Liver (tissue), 9 donors: ENCODE data around the gene COLEC12. TPM values are rescaled to one million over a fixed set of nuclear protein-coding genes. Genes with fewer than 3 reads are reported as not detected.

Experiments
- DNase-seq: peaks from one replicate; pipeline ENCODE4 v3.0.0-alpha.2; 2017; ENCODE audit warnings: low spot score
- H3K27ac ChIP-seq, 2 donors: one replicate each; pipeline ENCODE4 v1.7.0; 2013; ENCODE audit warnings: inconsistent platforms in 2 of 2, low read length in 2 of 2, control low read depth in 1 of 2, low read depth in 1 of 2, mild to moderate bottlenecking in 1 of 2
- H3K27me3 ChIP-seq, 4 donors: one replicate each; pipeline versions ENCODE4 v1.6.1 to v1.7.0; 2013; ENCODE audit warnings: low read length in 3 of 4, inconsistent platforms in 1 of 4, mild to moderate bottlenecking in 1 of 4, moderate library complexity in 1 of 4; ENCODE audit not compliant: control insufficient read depth in 4 of 4, insufficient read depth in 4 of 4
- H3K36me3 ChIP-seq, 4 donors: one replicate each; pipeline versions ENCODE4 v1.6.1 to v1.7.0; 2013; ENCODE audit warnings: low read length in 3 of 4, mild to moderate bottlenecking in 3 of 4, low read depth in 1 of 4, moderate library complexity in 1 of 4; ENCODE audit not compliant: control insufficient read depth in 4 of 4, insufficient read depth in 3 of 4
- H3K4me1 ChIP-seq, 4 donors: one replicate each; pipeline versions ENCODE4 v1.6.1 to v1.7.0; 2013; ENCODE audit warnings: low read length in 3 of 4, mild to moderate bottlenecking in 3 of 4, moderate library complexity in 1 of 4; ENCODE audit not compliant: control insufficient read depth in 4 of 4, insufficient read depth in 4 of 4
- H3K4me3 ChIP-seq, 3 donors: one replicate each; pipeline versions ENCODE4 v1.6.1 to v1.7.0; 2013; ENCODE audit warnings: low read length in 3 of 3, control low read depth in 1 of 3, low read depth in 1 of 3, mild to moderate bottlenecking in 1 of 3
- H3K9ac ChIP-seq, 2 donors: one replicate each; pipeline ENCODE4 v1.7.0; 2013; ENCODE audit warnings: low read length in 2 of 2, mild to moderate bottlenecking in 2 of 2, moderate library complexity in 2 of 2, control low read depth in 1 of 2, low read depth in 1 of 2
- H3K9me3 ChIP-seq, 4 donors: one replicate each; pipeline versions ENCODE4 v1.6.1 to v1.7.0; 2013; ENCODE audit warnings: low read length in 3 of 4; ENCODE audit not compliant: control insufficient read depth in 4 of 4
- ATF3 ChIP-seq: IDR thresholded peaks from 2 replicates; pipeline ENCODE4 v1.6.1; 2016; ENCODE audit warnings: antibody characterized with exemption
- CTCF ChIP-seq: fragments of 150-350 bp; IDR thresholded peaks from 2 replicates; pipeline ENCODE4 v1.5.1; 2017; ENCODE audit warnings: improper control_type of control experiment, low read depth, low read length; ENCODE audit not compliant: missing input control
- EGR1 ChIP-seq, 2 donors: IDR thresholded peaks; 2 replicates each; pipeline ENCODE4 v1.6.1; 2016 to 2018; ENCODE audit warnings: antibody characterized with exemption in 2 of 2, low read depth in 2 of 2
- FOXA2 ChIP-seq: IDR thresholded peaks from 2 replicates; pipeline ENCODE4 v1.6.1; 2016; ENCODE audit warnings: antibody characterized with exemption
- GABPA ChIP-seq, 2 donors: IDR thresholded peaks in 1 of 2; conservative IDR thresholded peaks in 1 of 2; 2 replicates each; pipeline ENCODE4 v1.6.1; 2016; ENCODE audit warnings: antibody characterized with exemption in 2 of 2, mild to moderate bottlenecking in 1 of 2, moderate library complexity in 1 of 2
- HNF4A ChIP-seq, 2 donors: conservative IDR thresholded peaks; 2 replicates each; pipeline ENCODE4 v1.6.1; 2016; ENCODE audit warnings: antibody characterized with exemption in 2 of 2, mild to moderate bottlenecking in 2 of 2
- HNF4G ChIP-seq: IDR thresholded peaks from 2 replicates; pipeline ENCODE4 v1.6.1; 2016; ENCODE audit warnings: antibody characterized with exemption
- MAX ChIP-seq: IDR thresholded peaks from 2 replicates; pipeline ENCODE4 v1.6.1; 2016; ENCODE audit warnings: antibody characterized with exemption
- NR2F2 ChIP-seq: IDR thresholded peaks from 2 replicates; pipeline ENCODE4 v1.6.1; 2016; ENCODE audit warnings: antibody characterized with exemption
- RAD21 ChIP-seq, 2 donors: IDR thresholded peaks; 2 replicates each; pipeline ENCODE4 v1.6.1; 2016; ENCODE audit warnings: antibody characterized with exemption in 2 of 2, mild to moderate bottlenecking in 2 of 2
- REST ChIP-seq: IDR thresholded peaks from 2 replicates; pipeline ENCODE4 v1.6.1; 2016; ENCODE audit warnings: antibody characterized with exemption, mild to moderate bottlenecking
- RXRA ChIP-seq, 2 donors: IDR thresholded peaks; 2 replicates each; pipeline ENCODE4 v1.6.1; 2017 to 2018; ENCODE audit warnings: antibody characterized with exemption in 2 of 2, mild to moderate bottlenecking in 1 of 2
- SP1 ChIP-seq: IDR thresholded peaks from 2 replicates; pipeline ENCODE4 v1.6.1; 2018; ENCODE audit warnings: antibody characterized with exemption, mild to moderate bottlenecking
- TAF1 ChIP-seq: conservative IDR thresholded peaks from 2 replicates; pipeline ENCODE4 v1.6.1; 2016; ENCODE audit warnings: antibody characterized with exemption, mild to moderate bottlenecking
- YY1 ChIP-seq: IDR thresholded peaks from 2 replicates; pipeline ENCODE4 v1.6.1; 2016; ENCODE audit warnings: antibody characterized with exemption, mild to moderate bottlenecking
- ZBTB33 ChIP-seq: IDR thresholded peaks from 2 replicates; pipeline ENCODE4 v1.6.1; 2016; ENCODE audit warnings: antibody characterized with exemption
- whole genome bisulfite sequencing: extraction: QIAGEN DNeasy Blood & Tissue Kit; methylation state at CpG from one replicate; pipeline ENCODE4 v1.1.7; 2013; 5-methylcytosine and 5-hydroxymethylcytosine counted together
- polyA plus RNA-seq, 2 donors: library from polyadenylated mRNA; stranded (reverse) in 1 of 2; unstranded in 1 of 2; fragments of 200-250 nt in 1 of 2; fragments of >200 nt in 1 of 2; fragmentation: Nextera tagmentation in 1 of 2; extraction: Ambion mirVana in 1 of 2; gene quantifications; one replicate each; pipeline versions ENCODE4 v1.2.1 to v1.2.3, GENCODE V29; 2013 to 2015
- total RNA-seq, 2 donors: library from RNA; depleted of rRNA; stranded (reverse); fragments of >200 nt; gene quantifications; one replicate each; pipeline ENCODE4 v1.2.3, GENCODE V29; 2014
- donor health status: healthy.
- donor health status: healthy.
- donor health status: healthy.
- donor health status: healthy.
- donor health status: healthy.

COLEC12 gene
- total and polyA plus RNA-seq, 4 donors = 0.03 to 1.6 (median 0.28) TPM

GRCh38 chr18:394987-395362, 105.5 kb downstream of the COLEC12 start:
- Histone ChIP-seq H3K4me3 (no peak overlapping the region), H3K4me1 (no peaks in the 10 kb centered on the region)

GRCh38 chr18:394262-394986, 106.1 kb downstream of the COLEC12 start:
- no peak overlapping the region for H3K4me3 ChIP-seq
- H3K27ac ChIP-seq = no peak overlapping the region
- DNase-seq = no peak
- 87% methylated on average over 6 of the region's 6 CpGs for WGBS
- H3K9me3 ChIP-seq = no peaks in the 10 kb centered on the region
- no peaks in the 10 kb centered on the region for H3K4me1 ChIP-seq
- H3K27me3 ChIP-seq = no peaks in the 10 kb centered on the region
- H3K9ac ChIP-seq = no peak overlapping the region
- H3K36me3 ChIP-seq = no peaks in the 10 kb centered on the region
- TF ChIP-seq TAF1 (no peak), RAD21 (IDR thresholded peaks at IDR 0.05) (no peak), SP1 (no peak), RXRA (IDR thresholded peaks at IDR 0.05) (no peak), REST (no peak), MAX (no peak), CTCF (no peak), HNF4G (no peak), EGR1 (IDR thresholded peaks at IDR 0.05; ENCODE audit: low read depth in 2 of 2) (no peak), ZBTB33 (no peak), YY1 (no peak), GABPA (IDR thresholded peaks at IDR 0.05 in 1 of 2, conservative IDR thresholded peaks at IDR 0.05 in 1 of 2) (no peak), ATF3 (no peak), HNF4A (conservative IDR thresholded peaks at IDR 0.05) (no peak), FOXA2 (no peak)

More at GRCh38 chr18:394987-395362, 105.5 kb downstream of the COLEC12 start:
- TF ChIP-seq NR2F2 = no peak
- Histone ChIP-seq H3K9me3 (no peaks in the 10 kb centered on the region), H3K27ac (no peak overlapping the region), H3K9ac (no peak overlapping the region), H3K27me3 (no peaks in the 10 kb centered on the region), H3K36me3 (no peaks in the 10 kb centered on the region)
- 78% methylated on average over 1 of the region's 1 CpG for WGBS
- DNase-seq = no peak
